SK-N-DZ (cell line): Measurements from ENCODE around the gene SFMBT2.
A peak's percentile ranks its signal among the peaks of the same experiment; 100 is the strongest.

Experiments used
- DNase-seq: peaks from one replicate; pipeline ENCODE4 v3.0.0-alpha.2; 2015; ENCODE audit warnings: low spot score

SFMBT2 gene

DNA sequence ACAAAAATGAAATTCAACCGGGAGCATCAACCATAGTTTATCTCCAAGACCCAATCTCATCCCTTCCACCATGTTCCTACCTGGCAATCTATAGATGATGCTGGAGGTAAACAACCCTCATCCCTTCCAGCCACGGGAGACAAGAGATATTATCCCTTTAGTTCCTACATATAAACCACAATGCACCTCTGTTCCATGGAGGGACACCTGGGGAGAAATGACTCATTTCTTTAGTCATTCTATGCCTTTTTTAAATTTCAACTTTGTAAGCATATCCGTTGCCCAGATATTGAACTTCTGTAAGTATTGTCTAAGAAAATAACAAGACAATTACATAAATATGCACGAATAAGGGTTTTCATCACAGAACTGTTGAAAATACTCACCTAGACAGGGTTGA lies 15.5 kb upstream of the SFMBT2 start:
- no peak for DNase-seq

DNA sequence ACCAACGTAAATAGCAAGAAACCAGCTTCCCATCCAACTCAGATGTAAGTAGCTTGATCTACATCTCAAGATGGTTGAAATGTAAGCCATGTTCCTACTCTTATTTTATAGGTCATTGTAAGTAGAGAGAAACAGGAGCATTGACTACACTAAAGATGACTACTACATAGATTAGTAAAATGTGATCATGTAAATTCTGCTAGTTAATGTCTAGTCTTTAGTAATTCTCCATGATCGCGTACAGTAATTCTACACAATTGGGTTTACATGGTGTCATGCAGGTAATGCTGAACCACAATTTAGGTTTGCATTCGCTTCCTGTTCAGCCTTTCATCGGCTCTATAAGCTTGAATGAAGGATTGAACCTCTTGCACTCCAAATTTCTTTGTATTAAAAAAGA lies 14.9 kb upstream of the SFMBT2 start:
- DNase-seq, result no peak

DNA sequence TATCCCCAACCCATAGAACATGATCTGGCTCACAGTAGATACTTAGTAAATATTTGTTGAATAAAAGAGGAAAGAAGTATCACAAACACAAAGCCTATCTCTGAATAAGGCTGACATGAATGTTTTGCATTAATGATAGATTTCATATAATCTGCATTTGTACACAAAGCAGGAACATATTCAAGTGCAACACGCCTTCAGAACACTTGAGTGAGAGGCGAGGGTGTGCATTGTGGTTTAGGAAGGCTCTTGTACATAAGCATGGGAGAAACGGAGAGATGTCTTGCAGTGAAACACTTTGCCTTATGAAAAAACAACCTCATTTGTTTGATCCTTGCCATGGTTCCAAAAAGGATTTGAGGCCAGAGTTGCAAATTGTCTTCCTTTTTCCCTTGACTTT lies 14.1 kb upstream of the SFMBT2 start:
- DNase-seq, result no peak

DNA sequence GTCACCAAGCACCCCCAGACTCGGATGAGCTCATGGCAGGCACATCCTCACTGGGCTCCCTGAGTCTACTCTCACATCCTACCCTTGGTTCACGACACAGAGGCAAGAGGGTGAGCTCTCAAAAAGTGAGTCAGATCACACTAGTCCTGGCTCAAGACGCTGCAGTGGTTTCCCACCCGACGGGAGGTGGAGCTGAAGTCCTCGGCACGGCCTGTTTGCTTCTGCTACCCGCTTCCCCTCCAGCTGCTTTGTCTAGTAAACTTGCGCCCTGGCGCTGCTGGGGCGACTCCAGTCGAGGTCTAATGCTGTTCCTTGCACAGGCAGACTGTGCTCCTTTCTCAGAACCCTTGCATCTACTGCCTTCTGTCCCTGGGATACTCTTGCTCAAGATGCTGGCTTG lies 13.5 kb upstream of the SFMBT2 start:
- no peak for DNase-seq

DNA sequence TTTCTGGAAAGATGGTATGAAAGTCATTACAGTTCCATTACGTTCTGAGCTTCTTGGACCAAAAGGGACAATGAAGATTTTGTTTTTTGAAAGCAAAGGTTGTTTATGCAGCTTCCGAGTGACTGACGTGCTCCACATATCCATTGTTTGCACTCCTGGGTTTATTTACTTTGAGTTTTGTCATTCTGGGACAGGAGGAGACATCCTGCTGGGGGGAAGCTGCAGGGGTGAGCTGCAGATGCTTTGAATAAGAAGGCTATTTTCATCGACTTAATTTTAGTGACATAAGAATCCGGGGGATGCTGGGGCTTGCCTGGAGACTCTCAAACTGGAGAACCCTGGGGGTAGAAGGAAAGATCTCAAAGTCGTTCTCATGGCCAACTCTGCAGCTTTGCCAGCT lies 12.7 kb upstream of the SFMBT2 start:
- DNase-seq, result no peak

DNA sequence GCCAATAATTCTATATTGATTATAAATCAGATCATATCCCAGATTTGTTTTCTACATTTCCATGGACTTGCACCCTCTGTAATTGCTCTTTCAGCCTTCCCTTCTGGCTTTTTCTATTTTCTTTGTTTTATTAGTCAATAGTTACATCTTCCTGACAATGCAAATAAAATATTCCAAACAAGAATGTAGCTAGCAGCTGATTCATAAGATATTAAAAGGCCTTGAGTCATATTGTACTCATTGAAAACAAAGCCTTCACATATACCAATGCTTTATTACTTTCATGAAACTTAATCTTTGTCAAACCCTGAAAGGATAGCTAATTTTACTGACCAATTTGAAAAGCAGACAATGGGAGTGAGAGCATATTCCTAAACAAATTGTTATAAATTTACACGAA lies 10.7 kb upstream of the SFMBT2 start:
- no peak for DNase-seq

- no peak for DNase-seq
Observed at GRCh38 chr10:7419998-7420397, 9.2 kb upstream of the SFMBT2 start.

- DNase-seq, result no peak
Observed at GRCh38 chr10:7417807-7418206, 7.0 kb upstream of the SFMBT2 start.

- peak; percentile 42 for DNase-seq
Observed at GRCh38 chr10:7417103-7417623, 6.3 kb upstream of the SFMBT2 start.

DNA sequence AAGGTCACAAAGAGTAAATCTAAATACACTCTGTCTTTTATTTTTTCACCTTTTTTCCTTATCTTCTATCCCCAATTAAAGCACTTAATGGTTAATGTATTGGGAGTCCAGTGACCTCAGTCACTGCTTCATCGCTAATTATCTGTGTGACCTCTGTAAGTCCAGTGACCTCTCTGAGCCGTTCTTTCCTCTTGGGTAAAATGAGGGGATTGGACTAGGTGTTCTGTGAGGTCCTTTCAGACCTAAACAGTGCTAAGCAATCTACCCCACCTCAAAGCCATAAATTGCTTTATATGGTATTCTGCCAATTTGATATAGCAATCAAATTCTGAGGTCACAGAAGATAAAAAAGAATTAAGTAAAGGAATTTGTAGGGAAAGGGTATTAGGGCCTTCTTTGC lies 3.9 kb upstream of the SFMBT2 start:
- DNase-seq, result no peak

- DNase-seq, result no peak
Observed at GRCh38 chr10:7412928-7413282, 2.1 kb upstream of the SFMBT2 start.

- DNase-seq, result peak; percentile 47
Observed at GRCh38 chr10:7412237-7412927, 1.5 kb upstream of the SFMBT2 start.

- no peak for DNase-seq
Observed at GRCh38 chr10:7411671-7412128, 866 bp upstream of the SFMBT2 start.

DNA sequence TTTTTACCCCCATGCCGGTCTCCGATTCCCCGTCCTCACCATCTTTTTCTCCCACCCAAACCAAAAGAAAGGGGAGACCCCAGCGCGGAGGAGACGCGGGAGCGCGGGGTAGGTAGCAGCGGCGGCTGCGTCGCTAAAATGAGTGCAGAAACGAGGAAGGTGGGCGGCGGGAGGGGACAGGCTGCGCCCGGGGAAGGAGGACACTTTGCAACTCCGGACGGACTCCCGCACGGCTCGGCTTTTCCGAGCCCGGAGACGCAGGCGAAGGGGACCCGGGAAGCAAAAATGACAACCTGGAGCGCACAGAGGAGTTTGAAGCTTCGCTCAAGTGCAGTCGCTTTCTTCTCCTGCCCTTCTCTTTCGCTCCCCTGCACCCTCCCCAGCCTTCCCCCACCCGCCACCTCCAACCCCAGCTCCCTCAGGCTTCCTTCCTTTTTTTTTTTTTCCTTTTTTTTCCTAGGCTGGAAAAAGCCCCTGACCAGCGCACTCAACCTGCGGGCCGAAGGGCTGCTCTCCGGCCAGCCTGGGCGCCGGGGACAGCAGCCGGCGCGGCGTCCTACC lies 453 bp downstream of the SFMBT2 start:
- peak; percentile 42 for DNase-seq

GRCh38 chr10:7409732-7410168 lies 1.1 kb downstream of the SFMBT2 start:
- no peak for DNase-seq

DNA sequence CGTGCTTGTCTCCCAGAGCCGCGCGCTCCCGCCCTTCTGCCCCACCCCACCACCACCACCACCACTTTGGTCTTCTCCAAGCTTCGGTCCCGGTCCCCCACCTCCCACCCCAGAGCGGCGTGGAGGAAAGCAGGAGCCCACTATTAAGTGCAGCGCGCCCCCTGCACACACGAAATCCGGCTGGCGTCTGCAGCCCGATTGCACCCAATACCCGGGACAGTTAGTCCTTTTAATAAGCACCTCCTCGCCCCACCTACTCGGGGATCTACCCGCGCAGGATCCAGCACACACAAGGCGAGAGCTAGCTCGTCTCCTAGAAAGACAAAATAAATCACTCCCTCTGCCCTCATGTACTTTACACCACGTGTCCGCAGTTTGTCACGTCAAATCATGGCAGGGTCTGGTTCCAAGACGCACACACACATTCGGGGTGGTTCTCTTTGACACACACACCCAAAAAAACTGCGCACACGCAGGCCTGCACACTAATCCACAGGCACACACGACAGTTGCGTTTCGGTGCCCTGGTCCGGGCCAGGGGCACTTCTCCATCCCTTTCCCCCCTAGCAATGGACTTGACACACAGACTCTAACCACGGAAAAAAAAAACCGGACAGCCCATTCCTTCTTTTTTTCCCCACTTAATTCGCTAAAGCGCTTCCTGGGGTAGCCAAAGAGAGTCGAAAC lies 1.6 kb downstream of the SFMBT2 start:
- peak; percentile 44 for DNase-seq

DNA sequence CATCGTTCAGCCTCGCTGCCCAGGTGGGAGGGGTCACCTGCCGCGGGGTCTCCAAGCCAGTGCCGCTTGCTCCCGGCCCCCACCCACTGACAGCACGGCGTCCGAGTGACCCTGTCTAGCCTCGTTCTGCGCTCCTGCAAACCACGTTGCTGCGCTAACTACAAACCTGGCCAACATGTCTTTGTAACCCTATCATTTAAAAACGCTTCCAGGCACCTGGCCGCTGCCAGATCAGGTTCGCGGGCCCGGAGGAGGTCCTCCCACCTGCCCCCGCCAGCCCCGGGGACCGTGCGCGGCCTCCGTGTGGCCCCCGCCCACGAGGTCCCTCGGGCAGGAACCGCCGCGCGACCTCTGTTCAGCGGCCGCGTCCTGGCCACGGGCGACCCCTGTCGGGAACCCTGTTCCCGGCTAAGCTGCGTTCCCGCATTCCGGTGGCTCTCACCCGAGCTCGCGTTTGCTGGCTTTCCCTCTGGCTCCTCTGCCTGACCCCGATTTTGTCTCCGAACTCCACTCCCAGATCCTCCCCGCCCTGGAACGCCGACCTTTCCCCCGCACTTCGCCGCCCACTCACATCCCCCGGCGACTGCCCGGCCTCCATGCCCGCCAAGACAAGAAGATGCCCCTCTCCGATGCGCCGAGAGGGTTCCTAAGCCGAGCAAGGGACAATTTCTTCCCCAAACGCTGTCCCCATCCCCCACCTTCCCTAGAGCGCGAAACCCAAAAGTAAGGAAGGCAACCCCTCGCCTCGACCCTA lies 2.4 kb downstream of the SFMBT2 start:
- DNase-seq, result peak; percentile 66

- no peak for DNase-seq
Observed at GRCh38 chr10:7407368-7408290, 3.2 kb downstream of the SFMBT2 start.

- DNase-seq, result no peak
Observed at GRCh38 chr10:7406712-7407333, 4.0 kb downstream of the SFMBT2 start.

GRCh38 chr10:7405637-7406036 lies 5.2 kb downstream of the SFMBT2 start:
- DNase-seq, result no peak

DNA sequence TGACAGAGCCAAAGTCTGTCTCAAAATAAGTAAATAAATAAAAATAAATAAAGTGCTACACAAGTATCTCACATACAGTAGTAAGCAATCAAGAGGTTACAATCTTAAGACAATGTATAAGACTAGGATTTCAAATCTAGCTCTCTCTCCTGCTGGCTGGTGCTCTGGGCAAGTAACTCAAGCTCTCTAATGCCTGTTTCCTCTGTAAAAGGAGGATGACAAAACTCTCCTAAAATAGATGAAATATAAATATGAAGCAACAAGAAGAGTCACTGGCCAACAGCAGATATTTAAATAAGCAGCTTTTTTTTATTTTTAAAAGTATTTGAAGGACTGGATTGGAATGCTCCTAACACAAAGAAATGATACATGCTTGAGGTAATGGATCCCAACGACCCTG lies 7.2 kb downstream of the SFMBT2 start:
- DNase-seq, result no peak
